K562 (cell line): ENCODE results near the gene DLST. TPM values are rescaled to one million over a fixed set of nuclear protein-coding genes. Genes with fewer than 3 reads are reported as not detected.

Source experiments
- CHD4 ChIP-seq: fragments of 200-600 bp; sonication (generic); IDR thresholded peaks from 3 replicates; pipeline ENCODE4 v1.6.1; 2012; ENCODE audit warnings: low read depth, mild to moderate bottlenecking, mixed read lengths, low read length, inconsistent platforms; ENCODE audit not compliant: insufficient read depth, insufficient replicate concordance, poor library complexity, severe bottlenecking
- GTF2F1 ChIP-seq: IDR thresholded peaks from 2 replicates; pipeline ENCODE4 v1.6.1; 2011; ENCODE audit warnings: low read depth, low read length, improper control_type of control experiment
- HNRNPH1 ChIP-seq: fragments of 200-400 bp; formaldehyde crosslinking; optimal IDR thresholded peaks from 2 replicates; pipeline ENCODE3; 2017; ENCODE audit warnings: low read depth, mild to moderate bottlenecking, low read length, moderate library complexity
- IRF2 ChIP-seq: sonication (generic); formaldehyde crosslinking; IDR thresholded peaks from 2 replicates; pipeline ENCODE4 v1.8.1; 2022; ENCODE audit warnings: mild to moderate bottlenecking, missing genetic modification reagents
- MED1 ChIP-seq: sonication (generic); formaldehyde crosslinking; IDR thresholded peaks from 2 replicates; pipeline ENCODE4 v1.8.1; 2023; ENCODE audit warnings: missing genetic modification reagents, borderline replicate concordance
- MEIS2 ChIP-seq: fragments of 450-650 bp; IDR thresholded peaks from 2 replicates; pipeline ENCODE4 v1.6.1; 2014; ENCODE audit warnings: mild to moderate bottlenecking; ENCODE audit not compliant: partially characterized antibody
- MXI1 ChIP-seq: IDR thresholded peaks from 2 replicates; pipeline ENCODE4 v1.6.1; 2011; ENCODE audit warnings: low read depth, mild to moderate bottlenecking, improper control_type of control experiment, low read length
- PHTF2 ChIP-seq: fragments of 250-450 bp; sonication (Bioruptor Pico); IDR thresholded peaks from 2 replicates; pipeline ENCODE4 v1.5.0; 2021; ENCODE audit warnings: mild to moderate bottlenecking
- RBM34 ChIP-seq: fragments of 200-400 bp; formaldehyde crosslinking; IDR thresholded peaks from 2 replicates; pipeline ENCODE4 v1.6.1; 2018; ENCODE audit warnings: low read length, borderline replicate concordance; ENCODE audit not compliant: insufficient read depth
- RCOR1 ChIP-seq, 2 experiments: IDR thresholded peaks; 2 replicates each; pipeline ENCODE4 v1.6.1; 2012; ENCODE audit warnings: low read depth in 2 of 2, low read length in 2 of 2, borderline replicate concordance in 1 of 2, improper control_type of control experiment in 1 of 2
- SETDB1 ChIP-seq: IDR thresholded peaks from one replicate; pipeline ENCODE4 v1.6.1; 2012; ENCODE audit warnings: low read length, control low read depth, inconsistent platforms
- SMAD2 ChIP-seq: fragments of 150-350 bp; IDR thresholded peaks from 2 replicates; pipeline ENCODE4 v1.6.1; 2014; ENCODE audit warnings: low read depth, mild to moderate bottlenecking, low read length
- ZNF408 ChIP-seq: fragments of 250-450 bp; sonication (Bioruptor Pico); IDR thresholded peaks from 2 replicates; pipeline ENCODE4 v1.4.0; 2020; ENCODE audit warnings: low read depth, mild to moderate bottlenecking, moderate library complexity
- ZNF668 ChIP-seq: fragments of 250-450 bp; sonication (Bioruptor Pico); IDR thresholded peaks from 2 replicates; pipeline ENCODE4 v1.8.0; 2022; ENCODE audit warnings: mild to moderate bottlenecking, inconsistent platforms
- ZNF717 ChIP-seq: fragments of 250-450 bp; sonication (Bioruptor Pico); IDR thresholded peaks from 2 replicates; pipeline ENCODE4 v1.5.0; 2021
- polyA plus RNA-seq, 8 experiments: library from polyadenylated mRNA; depleted of rRNA in 4 of 8; stranded (reverse) in 5 of 8; unstranded in 3 of 8; fragments of >200 nt; fragmentation: Nextera tagmentation in 2 of 8; fragmentation: Illumina TruSeq in 1 of 8; extraction: Ambion mirVana in 2 of 8; extraction: Trizol in 1 of 8; gene quantifications; 2 replicates each; pipeline versions ENCODE4 v1.2.1 to v1.2.3, GENCODE V29; 2011 to 2014; ENCODE audit warnings: inconsistent platforms in 1 of 8, missing spikeins in 1 of 8
- total RNA-seq, 7 experiments: library from RNA; depleted of rRNA in 6 of 7; stranded (reverse); fragments of >200 nt in 6 of 7; fragmentation: Illumina TruSeq in 2 of 7; extraction: Trizol in 2 of 7; gene quantifications; 2 replicates each; pipeline versions ENCODE4 v1.2.1 to v1.2.3, GENCODE V29; 2011 to 2021; ENCODE audit warnings: low replicate concordance in 1 of 7
- TF ChIP-seq, protein P1 (sequence below): fragments of 150-350 bp; IDR thresholded peaks from 2 replicates; pipeline ENCODE4 v1.6.1; 2014; ENCODE audit warnings: low read depth, mild to moderate bottlenecking, low read length, borderline replicate concordance
- TF ChIP-seq, protein P2 (sequence below): fragments of 250-450 bp; sonication (Bioruptor Pico); IDR thresholded peaks from 2 replicates; pipeline ENCODE4 v1.8.0; 2022; ENCODE audit warnings: inconsistent platforms, mild to moderate bottlenecking, moderate library complexity, borderline replicate concordance
- TF ChIP-seq, protein P3 (sequence below): fragments of 450-650 bp; conservative IDR thresholded peaks from 2 replicates; pipeline ENCODE4 v1.6.1; 2016; ENCODE audit warnings: missing genetic modification characterization, low read depth, mild to moderate bottlenecking, missing compliant biosample characterization, moderate library complexity
- TF ChIP-seq, protein P4 (sequence below): IDR thresholded peaks from 3 replicates; pipeline ENCODE4 v1.6.1; 2011; ENCODE audit warnings: borderline replicate concordance, mild to moderate bottlenecking; ENCODE audit not compliant: insufficient read length, insufficient read depth

Gene DLST
- total and polyA plus RNA-seq, 9 of the 15 experiments (the other 6 are each of a cell fraction or from before 2014, with no cell fraction given) = 3.0 to 73.7 (median 45.4) TPM

DNA sequence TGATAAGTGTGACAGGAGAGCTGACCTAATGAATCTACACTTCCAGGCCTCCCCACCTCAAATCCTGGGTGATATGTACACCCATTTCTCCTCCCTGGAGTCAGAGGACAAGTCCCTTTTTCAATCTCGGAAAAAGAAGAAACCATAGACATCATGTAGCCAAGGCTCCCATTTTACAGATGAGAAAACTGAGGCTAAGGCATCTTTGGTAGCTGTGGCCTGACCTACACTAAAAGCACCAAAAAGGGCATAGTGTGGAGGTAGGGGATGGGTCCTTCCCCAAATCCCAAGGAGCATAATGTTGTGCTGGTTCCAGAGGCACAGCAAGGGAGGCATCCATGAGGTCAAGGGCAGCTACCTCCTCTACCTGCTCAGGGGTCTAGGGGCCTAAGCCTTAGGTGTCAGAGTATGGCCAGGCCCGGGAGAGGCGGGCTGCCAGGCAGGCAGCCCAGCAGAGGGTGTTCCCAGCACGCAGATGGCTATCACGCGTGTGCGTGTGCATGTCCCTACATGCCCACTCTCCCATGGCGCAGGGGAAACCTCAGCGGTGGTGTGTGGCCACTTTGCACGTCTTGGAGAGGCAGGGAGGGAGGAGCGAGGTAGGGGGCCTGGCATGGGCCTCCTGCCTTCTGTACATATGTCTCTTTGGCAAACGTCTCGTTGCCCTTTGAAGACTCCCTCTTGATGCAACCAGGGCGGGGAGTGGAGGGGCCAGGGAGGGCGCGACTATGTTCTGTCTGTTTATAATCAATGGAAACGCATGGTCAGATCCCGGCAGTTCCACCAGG lies 71.2 kb downstream of the DLST start (continued):
- TF ChIP-seq, protein P1, sequence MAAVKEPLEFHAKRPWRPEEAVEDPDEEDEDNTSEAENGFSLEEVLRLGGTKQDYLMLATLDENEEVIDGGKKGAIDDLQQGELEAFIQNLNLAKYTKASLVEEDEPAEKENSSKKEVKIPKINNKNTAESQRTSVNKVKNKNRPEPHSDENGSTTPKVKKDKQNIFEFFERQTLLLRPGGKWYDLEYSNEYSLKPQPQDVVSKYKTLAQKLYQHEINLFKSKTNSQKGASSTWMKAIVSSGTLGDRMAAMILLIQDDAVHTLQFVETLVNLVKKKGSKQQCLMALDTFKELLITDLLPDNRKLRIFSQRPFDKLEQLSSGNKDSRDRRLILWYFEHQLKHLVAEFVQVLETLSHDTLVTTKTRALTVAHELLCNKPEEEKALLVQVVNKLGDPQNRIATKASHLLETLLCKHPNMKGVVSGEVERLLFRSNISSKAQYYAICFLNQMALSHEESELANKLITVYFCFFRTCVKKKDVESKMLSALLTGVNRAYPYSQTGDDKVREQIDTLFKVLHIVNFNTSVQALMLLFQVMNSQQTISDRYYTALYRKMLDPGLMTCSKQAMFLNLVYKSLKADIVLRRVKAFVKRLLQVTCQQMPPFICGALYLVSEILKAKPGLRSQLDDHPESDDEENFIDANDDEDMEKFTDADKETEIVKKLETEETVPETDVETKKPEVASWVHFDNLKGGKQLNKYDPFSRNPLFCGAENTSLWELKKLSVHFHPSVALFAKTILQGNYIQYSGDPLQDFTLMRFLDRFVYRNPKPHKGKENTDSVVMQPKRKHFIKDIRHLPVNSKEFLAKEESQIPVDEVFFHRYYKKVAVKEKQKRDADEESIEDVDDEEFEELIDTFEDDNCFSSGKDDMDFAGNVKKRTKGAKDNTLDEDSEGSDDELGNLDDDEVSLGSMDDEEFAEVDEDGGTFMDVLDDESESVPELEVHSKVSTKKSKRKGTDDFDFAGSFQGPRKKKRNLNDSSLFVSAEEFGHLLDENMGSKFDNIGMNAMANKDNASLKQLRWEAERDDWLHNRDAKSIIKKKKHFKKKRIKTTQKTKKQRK = no peak
- TF ChIP-seq MEIS2 (no peak), RCOR1 (IDR thresholded peaks at IDR 0.05; ENCODE audit: borderline replicate concordance in 1 of 2, low read depth in 2 of 2, low read length in 2 of 2) (peak in 1 of 2 experiments; percentile 39; a peak in 1 of 4 replicates), ZNF668 (CRISPR knock-in tag) (no peak), SMAD2 (no peak), IRF2 (CRISPR knock-in tag) (no peak), RBM34 (no peak), ZNF717 (CRISPR knock-in tag) (no peak), MED1 (no peak), HNRNPH1 (no peak), PHTF2 (CRISPR knock-in tag) (no peak), SETDB1 (no peak), MXI1 (no peak), CHD4 (peak; percentile 73), ZNF408 (no peak), GTF2F1 (no peak)
- TF ChIP-seq, protein P2, sequence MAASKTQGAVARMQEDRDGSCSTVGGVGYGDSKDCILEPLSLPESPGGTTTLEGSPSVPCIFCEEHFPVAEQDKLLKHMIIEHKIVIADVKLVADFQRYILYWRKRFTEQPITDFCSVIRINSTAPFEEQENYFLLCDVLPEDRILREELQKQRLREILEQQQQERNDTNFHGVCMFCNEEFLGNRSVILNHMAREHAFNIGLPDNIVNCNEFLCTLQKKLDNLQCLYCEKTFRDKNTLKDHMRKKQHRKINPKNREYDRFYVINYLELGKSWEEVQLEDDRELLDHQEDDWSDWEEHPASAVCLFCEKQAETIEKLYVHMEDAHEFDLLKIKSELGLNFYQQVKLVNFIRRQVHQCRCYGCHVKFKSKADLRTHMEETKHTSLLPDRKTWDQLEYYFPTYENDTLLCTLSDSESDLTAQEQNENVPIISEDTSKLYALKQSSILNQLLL (CRISPR knock-in tag) = no peak
- TF ChIP-seq, protein P3, sequence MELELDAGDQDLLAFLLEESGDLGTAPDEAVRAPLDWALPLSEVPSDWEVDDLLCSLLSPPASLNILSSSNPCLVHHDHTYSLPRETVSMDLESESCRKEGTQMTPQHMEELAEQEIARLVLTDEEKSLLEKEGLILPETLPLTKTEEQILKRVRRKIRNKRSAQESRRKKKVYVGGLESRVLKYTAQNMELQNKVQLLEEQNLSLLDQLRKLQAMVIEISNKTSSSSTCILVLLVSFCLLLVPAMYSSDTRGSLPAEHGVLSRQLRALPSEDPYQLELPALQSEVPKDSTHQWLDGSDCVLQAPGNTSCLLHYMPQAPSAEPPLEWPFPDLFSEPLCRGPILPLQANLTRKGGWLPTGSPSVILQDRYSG (tag) = no peak
- TF ChIP-seq, protein P4, sequence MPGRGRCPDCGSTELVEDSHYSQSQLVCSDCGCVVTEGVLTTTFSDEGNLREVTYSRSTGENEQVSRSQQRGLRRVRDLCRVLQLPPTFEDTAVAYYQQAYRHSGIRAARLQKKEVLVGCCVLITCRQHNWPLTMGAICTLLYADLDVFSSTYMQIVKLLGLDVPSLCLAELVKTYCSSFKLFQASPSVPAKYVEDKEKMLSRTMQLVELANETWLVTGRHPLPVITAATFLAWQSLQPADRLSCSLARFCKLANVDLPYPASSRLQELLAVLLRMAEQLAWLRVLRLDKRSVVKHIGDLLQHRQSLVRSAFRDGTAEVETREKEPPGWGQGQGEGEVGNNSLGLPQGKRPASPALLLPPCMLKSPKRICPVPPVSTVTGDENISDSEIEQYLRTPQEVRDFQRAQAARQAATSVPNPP = no peak
